ENCODE data around the gene PPP2CA.
"Not testable (repeated sequence)": the region's sequence is repeated elsewhere in the genome, so short reads cannot be mapped to it uniquely, and the experiment has no call there.

DNA sequence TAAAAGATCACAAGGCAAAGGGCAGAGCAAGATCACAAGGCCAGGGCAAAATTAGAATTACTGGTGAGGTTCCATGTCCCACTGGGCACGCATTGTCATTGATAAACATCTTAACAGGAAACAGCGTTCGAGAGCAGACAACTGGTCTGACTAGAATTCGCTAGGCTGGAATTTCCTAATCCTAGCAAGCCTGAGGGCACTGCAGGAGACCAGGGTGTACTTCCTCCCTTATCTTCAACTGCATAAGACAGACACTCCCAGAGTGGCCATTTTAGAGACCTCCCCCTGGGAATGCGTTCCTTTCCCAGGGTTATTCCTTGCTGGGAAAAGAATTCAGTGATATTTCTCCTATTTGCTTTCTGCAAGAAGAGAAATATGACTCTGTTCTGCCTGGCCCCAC lies 36.8 kb upstream of the PPP2CA start:
- TF ChIP-seq, protein P1, sequence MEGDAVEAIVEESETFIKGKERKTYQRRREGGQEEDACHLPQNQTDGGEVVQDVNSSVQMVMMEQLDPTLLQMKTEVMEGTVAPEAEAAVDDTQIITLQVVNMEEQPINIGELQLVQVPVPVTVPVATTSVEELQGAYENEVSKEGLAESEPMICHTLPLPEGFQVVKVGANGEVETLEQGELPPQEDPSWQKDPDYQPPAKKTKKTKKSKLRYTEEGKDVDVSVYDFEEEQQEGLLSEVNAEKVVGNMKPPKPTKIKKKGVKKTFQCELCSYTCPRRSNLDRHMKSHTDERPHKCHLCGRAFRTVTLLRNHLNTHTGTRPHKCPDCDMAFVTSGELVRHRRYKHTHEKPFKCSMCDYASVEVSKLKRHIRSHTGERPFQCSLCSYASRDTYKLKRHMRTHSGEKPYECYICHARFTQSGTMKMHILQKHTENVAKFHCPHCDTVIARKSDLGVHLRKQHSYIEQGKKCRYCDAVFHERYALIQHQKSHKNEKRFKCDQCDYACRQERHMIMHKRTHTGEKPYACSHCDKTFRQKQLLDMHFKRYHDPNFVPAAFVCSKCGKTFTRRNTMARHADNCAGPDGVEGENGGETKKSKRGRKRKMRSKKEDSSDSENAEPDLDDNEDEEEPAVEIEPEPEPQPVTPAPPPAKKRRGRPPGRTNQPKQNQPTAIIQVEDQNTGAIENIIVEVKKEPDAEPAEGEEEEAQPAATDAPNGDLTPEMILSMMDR (conservative IDR thresholded peaks at IDR 0.05; ENCODE audit: low read length), result not testable (repeated sequence)
- TF ChIP-seq EZH2phosphoT487 (IDR thresholded peaks at IDR 0.05; ENCODE audit: borderline replicate concordance, low read depth, low read length), result not testable (repeated sequence)
